ENCODE data around the gene CTBP2. TPM values are rescaled to one million over a fixed set of nuclear protein-coding genes. Genes with fewer than 3 reads are reported as not detected.

CTBP2 gene
- total RNA-seq, 1 experiment from 2014 or later: 212 TPM

DNA sequence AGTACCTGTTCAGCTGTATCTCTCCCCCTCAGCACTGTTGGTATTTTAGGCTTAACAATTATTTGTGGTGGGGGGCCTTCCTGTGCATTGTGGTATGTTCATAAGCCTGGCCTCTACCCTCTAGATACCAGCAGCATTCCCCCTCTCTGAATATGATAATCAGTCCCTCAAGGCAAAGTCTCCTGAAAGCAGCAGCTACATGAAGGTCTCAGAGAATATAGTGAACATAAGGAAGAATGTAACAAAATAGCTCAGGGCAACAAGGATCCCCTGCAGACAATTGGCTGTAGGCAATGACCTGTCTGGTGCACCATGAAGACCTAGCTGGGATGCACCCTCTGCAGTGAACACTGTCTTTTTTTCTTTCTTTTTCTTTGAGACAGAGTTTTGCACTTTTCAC lies 86.4 kb downstream of the CTBP2 start:
- no peak overlapping the region for H3K4me3 Mint-ChIP-seq
- no peak overlapping the region for H3K27ac ChIP-seq (ENCODE audit: insufficient read length, low read depth, low read length)

More for the DNA sequence above, 86.4 kb downstream of the CTBP2 start:
- no peak overlapping the region for H2BK15ac ChIP-seq (ENCODE audit: low read depth, low read length)
- no peaks in the 10 kb centered on the region for H3K9me3 ChIP-seq (ENCODE audit: control insufficient read depth, low read depth, low read length)
- H3T11ph ChIP-seq (ENCODE audit: low read length): no peak overlapping the region
- no peak overlapping the region for H2BK20ac ChIP-seq (ENCODE audit: low read depth, low read length, poor library complexity, severe bottlenecking)
- H4K5ac ChIP-seq (ENCODE audit: insufficient read length, low read depth, low read length): no peak overlapping the region
- H3K27me3 Mint-ChIP-seq (ENCODE audit: low read depth): no peaks in the 10 kb centered on the region; the same call in 1 of the 2 replicates
- no peak overlapping the region for H3K14ac ChIP-seq (ENCODE audit: insufficient read depth, low read length)
- peak overlapping the region in 1 of 3 experiments; percentile 49; a peak in 1 of 7 replicates for H3K27ac Mint-ChIP-seq
- H3K4me2 ChIP-seq (ENCODE audit: insufficient read depth, insufficient read length, low read length): no peak overlapping the region
- H3K9ac ChIP-seq (ENCODE audit: extremely low read depth, insufficient read length, low read length): no peak overlapping the region
- no peak overlapping the region for H4K91ac ChIP-seq (ENCODE audit: insufficient read length, low read depth, low read length)
- no peaks in the 10 kb centered on the region for H3K27me3 ChIP-seq (ENCODE audit: insufficient read depth, low read length)
- no peaks in the 10 kb centered on the region for H3K23me2 ChIP-seq (ENCODE audit: insufficient read length, low read depth, low read length, poor library complexity, severe bottlenecking)
- peaks cover 7% of the 10 kb centered on the region for H3K79me1 ChIP-seq (ENCODE audit: insufficient read depth, low read depth, low read length, poor library complexity, severe bottlenecking)
- H3K4me1 Mint-ChIP-seq: peaks cover 8 to 12% of the 10 kb centered on the region in 2 experiments; a peak in 3 of 4 replicates
- H2AFZ ChIP-seq (ENCODE audit: low read length): no peak overlapping the region
- no peak overlapping the region for H2BK120ac ChIP-seq (ENCODE audit: low read depth, low read length, poor library complexity, severe bottlenecking)
- H2BK12ac ChIP-seq (ENCODE audit: insufficient read length, low read depth, low read length): no peak overlapping the region
- H3K4ac ChIP-seq (ENCODE audit: low read depth, low read length): no peak overlapping the region
- no peak overlapping the region for H3K18ac ChIP-seq (ENCODE audit: insufficient read length, low read depth, low read length)
- no peak overlapping the region for H2BK5ac ChIP-seq (ENCODE audit: insufficient read length, low read length)
- H3K56ac ChIP-seq (ENCODE audit: insufficient read length, low read depth, low read length): no peak overlapping the region
- H3K9me3 Mint-ChIP-seq: no peaks in the 10 kb centered on the region
- peaks cover 40 to 71% (median 61%) of the 10 kb centered on the region in 3 experiments for H3K36me3 Mint-ChIP-seq (ENCODE audit: insufficient read depth in 1 of 3, low read depth in 3 of 3)
- no peak overlapping the region for H4K8ac ChIP-seq (replicated peaks; ENCODE audit: insufficient read length, low read depth, low read length)
- peaks cover 59% of the 10 kb centered on the region for H3K79me2 ChIP-seq (ENCODE audit: insufficient read depth, low read length)
- no peak overlapping the region for H2AK5ac ChIP-seq (ENCODE audit: insufficient read length, low read length)
- H3K23ac ChIP-seq (ENCODE audit: insufficient read length, low read depth, low read length): no peak overlapping the region
- no peak for DNase-seq
- H3K4me1 ChIP-seq (ENCODE audit: insufficient read depth, low read length): peaks cover 2% of the 10 kb centered on the region
- TF ChIP-seq CTCF (conservative IDR thresholded peaks at IDR 0.05): no peak
- peaks cover 2% of the 10 kb centered on the region for H4K20me1 ChIP-seq (ENCODE audit: control insufficient read depth, insufficient read depth, insufficient read length)
